DLD1 (cell line): ENCODE data around the gene HAUS2.
"Not testable (repeated sequence)": the region's sequence is repeated elsewhere in the genome, so short reads cannot be mapped to it uniquely, and the experiment has no call there.

Experiments used
- in situ Hi-C: cut with HindIII; loops from 2 replicates; pipeline ENCODE4 v1.10.0; 2017; ENCODE audit warnings: low sequenced_read_pairs

The HAUS2 gene

GRCh38 chr15:42575188-42576039, 26.8 kb downstream of the HAUS2 start, which contains the start of gene STARD9:
Gene STARD9 (plus strand): TSS chr15:42575606. CDS start chr15:42575716, 110 bp downstream.
- in situ Hi-C loops: no loop called here

- in situ Hi-C loops: no loop called here
Observed at GRCh38 chr15:42576040-42576594, 27.5 kb downstream of the HAUS2 start.

DNA sequence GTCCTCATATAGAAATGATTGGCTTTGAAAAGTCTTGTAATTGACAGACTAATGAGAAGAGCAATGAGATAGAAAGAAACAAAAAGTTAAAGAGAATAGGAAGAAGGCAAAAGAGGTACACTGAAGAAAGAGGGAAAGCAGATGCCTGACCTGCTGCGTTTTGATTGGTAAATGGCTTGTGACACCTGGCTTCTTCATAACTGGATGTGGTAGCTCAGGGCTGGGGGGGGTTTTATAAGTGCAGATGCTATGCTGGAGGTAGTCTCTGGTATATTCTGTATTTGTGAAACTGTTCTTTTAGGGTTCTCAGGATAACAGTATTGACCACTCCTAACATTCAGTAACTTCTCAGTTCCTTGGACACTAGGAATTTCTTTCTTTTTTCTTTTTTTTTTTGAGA, 28.1 kb downstream of the HAUS2 start:
- in situ Hi-C loops: no loop called here

DNA sequence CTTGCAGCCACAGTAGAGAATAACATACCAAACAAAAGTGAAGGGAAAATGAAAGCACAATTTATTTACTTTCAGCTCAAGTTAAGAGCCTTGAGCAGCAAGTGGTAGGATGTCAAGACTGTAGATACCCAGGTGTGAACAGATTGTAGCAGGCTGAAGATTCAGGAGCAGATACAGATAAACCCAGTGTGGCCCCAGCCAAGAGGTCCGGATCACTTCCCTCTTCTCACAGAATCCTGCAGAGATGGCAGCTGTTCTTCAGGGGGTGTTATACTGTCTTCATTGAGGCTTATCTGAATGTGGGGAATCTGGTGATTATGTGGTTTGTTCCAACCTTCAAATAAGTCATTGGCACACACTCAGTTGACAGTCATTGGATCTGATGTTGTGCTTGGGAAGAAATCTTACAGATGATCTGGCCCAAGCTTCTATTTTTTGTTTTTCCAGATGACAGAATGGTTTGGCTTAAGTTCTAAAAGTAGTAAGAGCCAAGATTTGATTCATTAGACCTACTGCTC, 28.9 kb downstream of the HAUS2 start:
- in situ Hi-C loops: no loop called here

DNA sequence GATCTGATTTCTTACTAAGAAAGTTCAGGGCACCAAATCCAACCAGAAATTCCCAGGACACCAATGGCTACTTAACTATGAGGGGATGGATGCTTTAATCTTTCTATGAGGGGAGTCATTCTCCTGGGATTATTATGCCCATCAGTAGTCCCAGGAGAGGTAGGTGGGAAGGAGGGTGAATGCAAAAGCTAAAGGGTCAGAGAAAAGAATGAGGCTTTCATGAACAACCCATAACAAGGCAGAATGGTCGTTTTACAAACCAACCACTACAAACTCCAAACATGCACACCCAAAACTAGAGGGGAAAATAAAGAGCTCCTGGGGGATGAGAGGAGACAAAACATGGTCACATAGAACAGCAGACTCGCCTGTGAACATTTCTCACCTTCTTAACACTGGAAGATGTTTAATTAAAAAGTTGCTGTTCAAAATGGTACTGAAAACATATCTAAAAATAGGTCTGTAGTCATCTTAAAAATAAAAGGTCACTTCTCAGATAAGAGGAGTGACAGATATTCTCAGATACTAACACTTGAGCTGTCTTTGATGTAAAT, 30.4 kb downstream of the HAUS2 start:
- in situ Hi-C loops: no loop called here

DNA sequence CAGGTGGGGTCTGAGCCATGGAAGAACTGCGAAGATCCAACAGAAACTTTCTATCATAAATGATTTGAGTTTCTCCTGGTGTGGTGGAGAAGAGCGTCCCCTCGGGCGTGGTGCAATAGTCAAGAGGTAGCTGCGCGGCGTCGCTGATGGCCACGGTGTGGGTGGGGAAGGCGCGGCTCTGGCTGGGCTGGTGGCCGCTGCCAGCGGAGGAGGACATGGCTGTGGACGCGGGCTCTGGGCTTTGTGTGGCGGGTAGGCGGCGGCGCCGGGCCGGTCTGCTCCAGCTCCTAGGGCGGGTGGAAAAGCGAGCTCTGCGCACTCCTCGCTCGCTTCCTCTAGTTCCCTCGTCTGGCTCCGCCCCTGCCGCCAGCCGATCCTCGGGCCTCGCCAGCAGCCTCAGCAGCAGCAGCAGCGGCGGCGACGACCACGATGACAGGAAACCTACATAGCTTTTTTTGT, 32.7 kb downstream of the HAUS2 start:
- in situ Hi-C loops: no loop called here

DNA sequence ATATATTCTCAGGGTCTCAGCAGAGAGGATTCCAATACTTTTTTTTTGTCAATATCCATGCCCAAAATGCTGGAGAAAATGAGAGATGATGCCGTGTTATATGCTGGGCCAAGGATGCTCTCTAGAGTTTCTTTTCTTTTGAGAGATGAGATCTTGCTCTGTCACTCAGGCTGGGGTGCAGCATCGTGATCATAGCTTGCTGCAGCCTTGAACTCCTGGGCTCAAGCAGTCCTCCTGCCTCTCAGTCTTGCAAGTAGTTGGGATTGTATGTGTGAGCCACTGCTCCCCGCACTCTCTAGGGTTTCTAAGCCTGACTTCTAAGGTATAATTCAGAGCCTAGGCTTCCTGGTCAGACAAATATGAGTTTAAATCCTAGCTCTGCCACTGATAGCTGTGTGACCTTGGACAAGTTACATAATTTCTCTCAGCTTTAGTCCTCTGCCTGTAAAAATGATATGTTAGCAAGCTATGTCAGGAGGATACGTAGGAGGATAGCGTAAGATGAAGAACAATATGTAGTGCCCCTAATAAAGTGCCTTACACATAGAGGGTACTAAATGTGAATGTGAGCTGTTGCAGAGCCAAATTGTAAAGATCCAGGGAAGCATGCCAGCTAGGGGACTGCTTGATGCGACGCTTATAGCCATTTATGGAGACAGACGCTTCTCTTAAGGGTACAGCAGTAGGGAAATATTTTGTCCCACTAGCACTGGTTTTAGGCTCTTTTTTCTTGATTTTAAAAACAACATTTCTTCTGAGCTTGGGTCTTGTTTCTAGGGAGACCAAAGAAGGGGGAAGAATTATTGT, 34.1 kb downstream of the HAUS2 start:
- in situ Hi-C loops: no loop called here

DNA sequence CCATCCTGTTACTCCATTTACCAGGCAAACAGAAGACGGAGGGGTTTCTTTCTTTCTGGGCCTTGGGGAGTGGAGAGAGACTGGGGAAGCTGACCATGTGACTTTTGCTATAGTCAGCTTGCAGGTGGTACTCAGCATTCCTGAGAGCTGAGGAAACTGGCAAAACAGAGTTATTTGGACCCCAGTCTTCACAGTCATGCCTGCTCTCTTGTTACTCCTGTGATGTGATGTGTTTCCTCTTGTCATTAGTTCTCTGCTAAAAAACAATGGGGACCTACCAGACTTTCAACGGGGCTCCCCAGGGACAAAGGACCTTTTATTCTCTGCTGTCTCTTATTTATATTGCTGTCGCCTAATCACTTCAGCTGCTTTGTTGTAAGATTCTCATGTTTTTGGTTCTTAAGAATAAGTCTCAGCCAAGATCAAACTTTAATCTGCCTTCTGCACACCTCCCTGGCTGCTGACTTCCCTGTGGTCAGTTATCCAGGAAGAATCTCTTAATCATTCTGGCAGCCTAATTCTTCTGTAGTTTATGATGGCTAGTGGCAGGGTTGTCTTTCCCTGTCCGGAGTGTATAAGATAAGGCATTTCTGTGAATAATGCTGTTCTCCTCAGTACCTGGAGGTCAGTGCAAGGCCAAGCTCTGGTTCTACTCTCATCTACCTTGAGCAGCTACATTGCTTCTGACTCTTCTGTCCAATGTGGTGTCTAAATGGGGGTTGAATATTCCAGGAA, 35.6 kb downstream of the HAUS2 start:
- in situ Hi-C loops: no loop called here

- in situ Hi-C loops: no loop called here
Observed at GRCh38 chr15:42590619-42591237, 42.1 kb downstream of the HAUS2 start.

- in situ Hi-C loops: no loop called here
Observed at GRCh38 chr15:42591238-42591934, 42.7 kb downstream of the HAUS2 start.

GRCh38 chr15:42592716-42593115, 44.1 kb downstream of the HAUS2 start:
- in situ Hi-C loops: no loop called here

DNA sequence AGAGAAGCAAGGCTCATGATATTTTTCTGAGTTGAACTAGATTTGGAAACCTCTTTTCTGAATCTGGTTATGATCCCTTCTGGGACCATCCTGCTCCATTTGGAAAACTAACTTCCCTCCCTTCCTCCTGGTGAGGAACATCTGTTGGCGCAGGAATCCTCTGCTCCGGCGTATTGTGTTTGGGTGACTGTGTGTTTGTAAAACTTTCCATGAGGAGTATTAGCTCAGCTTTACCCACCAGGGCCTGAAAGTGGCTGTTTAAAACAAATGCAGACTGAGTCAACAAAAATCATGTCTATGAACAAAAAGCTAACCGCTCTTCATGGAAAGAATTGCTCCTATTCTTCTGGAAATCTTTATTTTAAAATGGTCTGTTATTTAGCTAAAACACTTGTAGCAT, 44.5 kb downstream of the HAUS2 start:
- in situ Hi-C loops: no loop called here

DNA sequence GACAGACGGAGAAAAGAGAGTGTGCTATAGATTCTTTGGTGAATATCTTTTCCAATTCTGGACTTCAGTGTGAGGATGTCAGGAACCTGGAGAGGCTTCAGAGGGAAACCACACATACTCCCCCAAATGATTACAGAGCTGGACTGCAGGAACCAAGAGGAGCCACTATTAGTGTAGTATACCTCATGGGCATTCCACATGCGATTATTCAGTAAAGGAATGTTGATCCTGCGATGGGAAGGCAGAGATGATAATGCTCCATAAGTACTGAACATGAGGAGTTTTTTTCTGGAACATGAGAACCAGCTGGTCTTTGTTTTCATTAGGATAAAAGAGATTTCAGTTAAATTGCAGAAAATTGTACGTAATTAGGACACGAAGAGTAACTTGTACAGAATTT, 45.5 kb downstream of the HAUS2 start:
- in situ Hi-C loops: no loop called here

DNA sequence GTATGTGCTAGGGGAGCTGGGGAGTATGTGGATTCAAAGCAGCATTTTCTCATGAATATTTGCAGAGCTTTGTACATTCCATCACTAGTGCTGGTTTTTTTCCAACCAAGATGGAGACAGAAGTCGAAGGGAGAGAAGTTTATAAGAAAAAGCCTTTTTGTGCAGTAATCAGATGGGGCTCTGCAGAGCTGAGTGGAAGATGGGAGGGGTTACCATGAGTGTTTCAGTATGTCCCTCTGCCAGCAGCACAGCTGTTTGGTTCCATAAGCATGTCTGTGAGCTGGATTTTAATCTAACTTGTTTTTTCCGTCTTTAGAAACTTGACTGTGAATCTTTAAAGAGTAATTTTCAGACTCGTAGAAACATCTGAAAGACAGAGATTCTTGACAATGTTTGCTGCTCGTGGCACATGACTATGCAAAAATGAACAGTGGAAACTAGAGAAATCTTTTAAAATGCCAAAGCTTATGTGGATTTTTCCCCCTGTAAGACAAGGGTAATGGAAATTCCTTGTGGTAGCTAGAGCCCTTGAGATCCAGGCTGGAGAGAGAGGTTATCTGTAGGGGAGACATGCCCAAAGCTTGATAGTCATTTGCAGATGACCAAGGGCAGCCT, 47.1 kb downstream of the HAUS2 start:
- in situ Hi-C loops: no loop called here

DNA sequence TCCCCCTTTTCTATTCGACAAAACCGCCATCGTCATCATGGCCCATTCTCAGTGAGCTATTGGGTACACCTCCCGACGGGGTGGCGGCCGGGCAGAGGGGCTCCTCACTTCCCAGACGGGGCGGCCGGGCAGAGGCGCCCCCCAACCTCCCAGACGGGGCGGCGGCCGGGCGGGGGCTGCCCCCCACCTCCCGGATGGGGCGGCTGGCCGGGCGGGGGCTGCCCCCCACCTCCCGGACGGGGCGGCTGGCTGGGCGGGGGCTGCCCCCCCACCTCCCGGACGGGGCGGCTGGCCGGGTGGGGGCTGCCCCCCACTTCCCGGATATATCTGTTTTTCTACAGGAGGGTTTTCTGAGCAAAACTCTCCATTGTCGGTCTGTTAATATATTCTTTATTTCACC, 52.7 kb downstream of the HAUS2 start:
- in situ Hi-C loops: not testable (repeated sequence)

- in situ Hi-C loops: no loop called here
Observed at GRCh38 chr15:42602501-42602900, 53.9 kb downstream of the HAUS2 start.

GRCh38 chr15:42603978-42604377, 55.3 kb downstream of the HAUS2 start:
- in situ Hi-C loops: no loop called here

- in situ Hi-C loops: no loop called here
Observed at GRCh38 chr15:42604894-42605744, 56.5 kb downstream of the HAUS2 start.
